Activated CD8-positive, alpha-beta T cell treated with anti-CD3 and anti-CD28 coated beads, Interleukin-2, amount 10 ng/mL, durations not matched to agents 7 days and 5 days (primary cell): Measurements from ENCODE around the gene CHST7. TPM values are rescaled to one million over a fixed set of nuclear protein-coding genes. Genes with fewer than 3 reads are reported as not detected.
A peak's percentile ranks its signal among the peaks of the same experiment; 100 is the strongest.
"Not testable (repeated sequence)": the region's sequence is repeated elsewhere in the genome, so short reads cannot be mapped to it uniquely, and the experiment has no call there.

Experiments
- ATAC-seq: fragments of 150-1000 bp; cut with Tn5 transposase; one replicate; pipeline ENCODE4 v1.10.0; 2021; ENCODE audit warnings: moderate library complexity
- CTCF ChIA-PET: fragments of 350-600 bp; sonication (Branson Sonifier 250); formaldehyde crosslinking; loops from one replicate; lab custom pipeline; 2021; ENCODE audit warnings: antibody characterized with exemption; lab: Charles Lee
- POLR2A ChIA-PET: fragments of 350-600 bp; sonication (Branson Sonifier 250); formaldehyde crosslinking; loops from one replicate; lab custom pipeline; 2021; ENCODE audit warnings: antibody characterized with exemption; lab: Charles Lee
- DNase-seq: peaks from one replicate; pipeline ENCODE4 v3.0.0-alpha.2; 2020
- H3K27ac Mint-ChIP-seq: one replicate; pipeline ENCODE4 v1.8.0; 2021; ENCODE audit warnings: mild to moderate bottlenecking, mixed read lengths
- H3K27me3 Mint-ChIP-seq: one replicate; pipeline ENCODE4 v1.8.0; 2021; ENCODE audit warnings: low read depth, mixed read lengths
- H3K36me3 Mint-ChIP-seq: one replicate; pipeline ENCODE4 v1.8.0; 2021; ENCODE audit warnings: low read depth, mixed read lengths
- H3K4me1 Mint-ChIP-seq: one replicate; pipeline ENCODE4 v1.8.0; 2021; ENCODE audit warnings: low read depth, mixed read lengths
- H3K4me3 Mint-ChIP-seq: one replicate; pipeline ENCODE4 v1.8.0; 2021; ENCODE audit warnings: mild to moderate bottlenecking, mixed read lengths
- H3K9me3 Mint-ChIP-seq: one replicate; pipeline ENCODE4 v1.8.0; 2022; ENCODE audit warnings: mixed read lengths; ENCODE audit not compliant: insufficient read depth
- total RNA-seq, 2 experiments: library from RNA; stranded (reverse); gene quantifications; one replicate each; pipeline ENCODE4 v1.2.3, GENCODE V29; 2021

CHST7 gene
- 1 to 10 TPM; 5.4 to 6.5 TPM for total RNA-seq

GRCh38 chrX:46573331-46573891, at the start of gene CHST7:
Gene CHST7, plus strand, starts transcription at chrX:46573765. Its CDS starts 167 bp downstream, at chrX:46573932.
- Mint-ChIP-seq H3K27ac (peak within 1 kb of the TSS; percentile 89), H3K36me3 (peaks cover 12% of the 10 kb centered on the region), H3K4me1 (peaks cover 32% of the 10 kb centered on the region), H3K27me3 (no peaks in the 10 kb centered on the region), H3K9me3 (no peaks in the 10 kb centered on the region), H3K4me3 (peak within 1 kb of the TSS; percentile 79)
- DNase-seq (peak; percentile 70), ATAC-seq (peak; percentile 76)
- ChIA-PET POLR2A (interaction anchor here (1.4 kb wide), 2 partner anchors 11 to 136 kb away, joined by 3 to 4 read pairs; no protein-coding TSS in a partner anchor), CTCF (interaction anchor here (0.7 to 1.9 kb wide), 8 partner anchors 10 to 113 kb away, joined by 3 to 17 read pairs (median 4); no protein-coding TSS in a partner anchor)

DNA sequence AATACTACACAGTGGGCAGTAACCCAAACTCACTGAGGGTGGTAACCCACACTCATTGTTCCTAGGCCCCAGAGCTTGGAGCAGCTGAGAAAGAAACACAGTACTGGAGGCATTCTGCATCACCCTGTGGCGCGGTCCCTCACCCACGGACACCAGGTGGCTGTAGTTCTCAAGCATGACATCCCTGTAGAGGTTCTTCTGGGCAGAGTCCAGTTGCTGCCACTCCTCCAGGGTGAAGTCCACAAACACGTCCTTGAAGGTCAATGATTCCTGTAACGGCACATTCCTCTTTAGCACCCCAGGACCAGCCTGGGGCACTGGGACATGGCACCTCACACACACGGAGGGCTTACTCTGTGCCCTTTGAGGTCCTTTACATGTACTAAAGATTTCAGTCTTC, 44.9 kb upstream of the CHST7 start:
- DNase-seq, H3K9me3 Mint-ChIP-seq, H3K27me3 Mint-ChIP-seq, H3K4me1 Mint-ChIP-seq, H3K27ac Mint-ChIP-seq, H3K36me3 Mint-ChIP-seq, CTCF ChIA-PET, ATAC-seq, H3K4me3 Mint-ChIP-seq: not testable (repeated sequence)
- POLR2A ChIA-PET = interaction anchor here (1.9 kb wide), 1 partner anchor 16 kb away, joined by 4 read pairs; no protein-coding TSS in a partner anchor

GRCh38 chrX:46529740-46530403, 43.7 kb upstream of the CHST7 start:
- H3K9me3 Mint-ChIP-seq, H3K27me3 Mint-ChIP-seq, H3K27ac Mint-ChIP-seq, DNase-seq, H3K4me3 Mint-ChIP-seq, H3K4me1 Mint-ChIP-seq, CTCF ChIA-PET, ATAC-seq: not testable (repeated sequence)
- POLR2A ChIA-PET = interaction anchor here (1.9 kb wide), 1 partner anchor 15 kb away, joined by 4 read pairs; no protein-coding TSS in a partner anchor
- peaks cover 11% of the 10 kb centered on the region for H3K36me3 Mint-ChIP-seq

GRCh38 chrX:46530404-46530908, 43.1 kb upstream of the CHST7 start:
- H3K27ac Mint-ChIP-seq, ATAC-seq, CTCF ChIA-PET, H3K9me3 Mint-ChIP-seq, POLR2A ChIA-PET, H3K27me3 Mint-ChIP-seq, DNase-seq, H3K4me1 Mint-ChIP-seq, H3K4me3 Mint-ChIP-seq: not testable (repeated sequence)
- peaks cover 11% of the 10 kb centered on the region for H3K36me3 Mint-ChIP-seq

- Mint-ChIP-seq H3K27me3 (no peaks in the 10 kb centered on the region), H3K4me1 (peaks cover 6% of the 10 kb centered on the region), H3K27ac (no peak overlapping the region), H3K4me3 (no peak overlapping the region), H3K36me3 (peaks cover 10% of the 10 kb centered on the region), H3K9me3 (no peaks in the 10 kb centered on the region)
- ChIA-PET CTCF (no interaction called here), POLR2A (no interaction called here)
- no peak for ATAC-seq
- DNase-seq = no peak
Observed at GRCh38 chrX:46531442-46531841, 42.1 kb upstream of the CHST7 start.

GRCh38 chrX:46543441-46543840, 30.1 kb upstream of the CHST7 start:
- Mint-ChIP-seq H3K4me1 (peaks cover 29% of the 10 kb centered on the region), H3K36me3 (peaks cover 26% of the 10 kb centered on the region), H3K27me3 (no peaks in the 10 kb centered on the region), H3K9me3 (no peaks in the 10 kb centered on the region), H3K27ac (no peak overlapping the region), H3K4me3 (no peak overlapping the region)
- DNase-seq (no peak), ATAC-seq (no peak)
- POLR2A ChIA-PET = no interaction called here
- CTCF ChIA-PET = interaction anchor here (1.0 kb wide), 1 partner anchor 87 kb away, joined by 3 read pairs; no protein-coding TSS in a partner anchor

DNA sequence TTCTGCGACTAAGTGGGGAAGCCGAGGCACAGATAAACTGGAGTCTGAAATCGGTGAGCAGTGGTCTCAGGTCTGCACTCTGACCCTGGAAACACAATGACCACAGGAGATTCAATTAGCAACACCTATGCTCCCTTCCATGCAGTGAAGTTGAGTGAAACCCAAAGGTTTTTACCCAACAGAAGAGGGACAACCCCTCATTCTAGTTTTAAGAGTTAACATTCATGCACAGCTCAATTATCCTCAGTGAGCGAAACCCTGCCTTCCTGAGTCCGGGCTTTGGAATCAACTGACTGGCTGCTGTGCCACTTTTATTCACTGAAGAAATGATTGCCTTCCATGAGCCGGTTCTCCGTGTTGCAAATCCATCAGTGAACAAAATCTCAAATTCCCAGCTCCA, 29.0 kb upstream of the CHST7 start:
- not testable (repeated sequence) for ATAC-seq, H3K27me3 Mint-ChIP-seq, H3K9me3 Mint-ChIP-seq, DNase-seq
- H3K4me3 Mint-ChIP-seq = peak overlapping the region; percentile 86
- H3K27ac Mint-ChIP-seq = peak overlapping the region; percentile 96
- ChIA-PET POLR2A (interaction anchor here (0.6 to 1.3 kb wide), 4 partner anchors 15 to 1639 kb away, joined by 3 to 5 read pairs (median 4); no protein-coding TSS in a partner anchor), CTCF (interaction anchor here (0.7 to 1.0 kb wide), 2 partner anchors 83 to 88 kb away, joined by 3 read pairs; no protein-coding TSS in a partner anchor)
- peaks cover 32% of the 10 kb centered on the region for H3K4me1 Mint-ChIP-seq
- H3K36me3 Mint-ChIP-seq = peaks cover 33% of the 10 kb centered on the region

DNA sequence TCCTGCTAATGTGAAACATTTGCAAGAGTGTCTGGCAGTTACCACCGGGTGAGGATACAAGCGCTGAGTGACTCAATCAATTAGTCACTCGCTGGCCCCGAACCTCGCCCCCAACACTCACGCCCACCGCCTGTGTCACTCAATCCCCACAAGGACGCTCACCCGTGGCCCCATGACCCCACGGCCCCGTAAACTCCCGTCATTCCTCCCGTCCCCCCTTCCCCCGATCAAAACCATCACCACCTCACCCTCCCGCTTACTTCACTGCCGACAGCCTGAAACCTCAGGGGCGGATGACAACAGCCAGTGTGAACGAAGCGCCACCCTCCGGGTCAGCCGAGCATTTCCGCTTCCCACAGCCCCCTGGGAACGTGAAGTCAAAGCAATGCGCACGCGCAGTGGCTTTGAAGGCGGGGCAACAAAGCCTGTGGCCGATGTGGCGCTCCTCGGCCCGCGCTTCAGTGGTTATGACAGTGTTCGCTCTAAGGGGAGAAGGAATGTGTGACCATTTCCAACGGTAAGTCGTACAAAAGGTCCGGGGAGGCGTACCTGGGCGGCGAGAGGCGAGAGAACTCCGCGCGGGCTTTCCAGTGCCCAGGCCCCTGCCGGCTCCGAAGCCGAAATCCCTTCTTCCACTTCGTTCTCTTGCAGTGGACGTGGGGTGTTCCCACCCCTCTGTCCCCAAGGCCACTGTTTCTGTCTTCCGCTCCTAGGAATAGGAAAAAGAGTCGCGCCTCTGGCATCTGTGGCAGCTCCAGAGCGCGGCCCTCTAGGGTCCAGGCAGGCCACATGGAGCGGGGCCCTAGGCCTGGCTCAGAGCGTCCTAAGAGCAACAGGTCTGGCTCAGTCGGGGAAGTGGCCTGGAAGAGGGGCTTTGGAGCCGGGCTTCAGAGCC, 28.2 kb upstream of the CHST7 start, which contains the start of gene ZNF674:
Gene ZNF674, minus strand, starts transcription at position 311 of the 895 bp plus-strand sequence. CDS start 3,334 bp downstream, outside the sequence.
- H3K4me3 Mint-ChIP-seq = peak within 1 kb of the TSS; percentile 86
- peaks cover 34% of the 10 kb centered on the region for H3K36me3 Mint-ChIP-seq
- H3K27me3 Mint-ChIP-seq = no peaks in the 10 kb centered on the region
- POLR2A ChIA-PET = interaction anchor here (0.6 to 1.3 kb wide), 3 partner anchors 16 to 99 kb away, joined by 4 read pairs; no protein-coding TSS in a partner anchor
- CTCF ChIA-PET = no interaction called here
- peak; percentile 94 for ATAC-seq
- peak within 1 kb of the TSS; percentile 96 for H3K27ac Mint-ChIP-seq
- H3K4me1 Mint-ChIP-seq = peaks cover 32% of the 10 kb centered on the region
- peak; percentile 94 for DNase-seq
- no peaks in the 10 kb centered on the region for H3K9me3 Mint-ChIP-seq

DNA sequence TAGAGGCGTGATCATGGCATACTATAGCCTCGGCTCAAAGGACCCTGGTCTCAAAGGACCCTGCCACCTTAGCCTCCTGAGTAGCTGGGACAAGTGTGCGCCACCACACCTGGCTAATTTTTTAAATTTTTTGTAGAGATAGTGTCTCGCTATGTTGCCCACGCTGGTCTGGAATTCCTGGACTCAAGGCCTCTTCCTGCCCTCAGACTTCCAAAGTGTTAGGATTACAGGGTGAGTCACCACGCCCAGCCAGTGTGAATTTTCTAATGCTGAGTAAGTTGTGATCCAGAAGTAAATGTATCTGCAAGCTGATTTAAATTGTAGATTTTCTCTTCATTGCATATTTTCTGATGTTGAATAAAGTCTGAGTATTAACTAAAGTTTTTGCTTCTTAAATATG, 25.7 kb upstream of the CHST7 start:
- H3K4me1 Mint-ChIP-seq = peaks cover 32% of the 10 kb centered on the region
- DNase-seq (no peak), ATAC-seq (no peak)
- no peaks in the 10 kb centered on the region for H3K9me3 Mint-ChIP-seq
- H3K36me3 Mint-ChIP-seq = peaks cover 32% of the 10 kb centered on the region
- CTCF ChIA-PET = no interaction called here
- POLR2A ChIA-PET = no interaction called here
- no peak overlapping the region for H3K4me3 Mint-ChIP-seq
- no peak overlapping the region for H3K27ac Mint-ChIP-seq
- no peaks in the 10 kb centered on the region for H3K27me3 Mint-ChIP-seq

- Mint-ChIP-seq H3K27ac (no peak overlapping the region), H3K4me3 (no peak overlapping the region)
Observed at GRCh38 chrX:46549914-46550313, 23.7 kb upstream of the CHST7 start.

GRCh38 chrX:46551494-46552128, 22.0 kb upstream of the CHST7 start:
- POLR2A ChIA-PET = no interaction called here

More at GRCh38 chrX:46549914-46550313, 23.7 kb upstream of the CHST7 start:
- peaks cover 29% of the 10 kb centered on the region for H3K36me3 Mint-ChIP-seq
- H3K4me1 Mint-ChIP-seq = peaks cover 16% of the 10 kb centered on the region
- ChIA-PET POLR2A (no interaction called here), CTCF (no interaction called here)
- ATAC-seq (no peak), DNase-seq (no peak)
- H3K27me3 Mint-ChIP-seq = no peaks in the 10 kb centered on the region
- no peaks in the 10 kb centered on the region for H3K9me3 Mint-ChIP-seq

More at GRCh38 chrX:46551494-46552128, 22.0 kb upstream of the CHST7 start:
- Mint-ChIP-seq H3K36me3 (peaks cover 22% of the 10 kb centered on the region), H3K27ac (no peak overlapping the region), H3K27me3 (no peaks in the 10 kb centered on the region), H3K9me3 (no peaks in the 10 kb centered on the region), H3K4me3 (no peak overlapping the region), H3K4me1 (peaks cover 11% of the 10 kb centered on the region)
- CTCF ChIA-PET = no interaction called here
- ATAC-seq (no peak), DNase-seq (no peak)
